GM18499 (cell line): ENCODE measurements around the gene RALGAPB.
"Not testable (repeated sequence)": the region's sequence is repeated elsewhere in the genome, so short reads cannot be mapped to it uniquely, and the experiment has no call there.

Experiments used
- ATAC-seq: cut with Tn5 transposase; IDR thresholded peaks from one replicate; pipeline ENCODE4 v1.9.1; 2021; ENCODE audit warnings: moderate number of reproducible peaks; ENCODE audit not compliant: insufficient read depth, unreplicated experiment

The RALGAPB gene

DNA sequence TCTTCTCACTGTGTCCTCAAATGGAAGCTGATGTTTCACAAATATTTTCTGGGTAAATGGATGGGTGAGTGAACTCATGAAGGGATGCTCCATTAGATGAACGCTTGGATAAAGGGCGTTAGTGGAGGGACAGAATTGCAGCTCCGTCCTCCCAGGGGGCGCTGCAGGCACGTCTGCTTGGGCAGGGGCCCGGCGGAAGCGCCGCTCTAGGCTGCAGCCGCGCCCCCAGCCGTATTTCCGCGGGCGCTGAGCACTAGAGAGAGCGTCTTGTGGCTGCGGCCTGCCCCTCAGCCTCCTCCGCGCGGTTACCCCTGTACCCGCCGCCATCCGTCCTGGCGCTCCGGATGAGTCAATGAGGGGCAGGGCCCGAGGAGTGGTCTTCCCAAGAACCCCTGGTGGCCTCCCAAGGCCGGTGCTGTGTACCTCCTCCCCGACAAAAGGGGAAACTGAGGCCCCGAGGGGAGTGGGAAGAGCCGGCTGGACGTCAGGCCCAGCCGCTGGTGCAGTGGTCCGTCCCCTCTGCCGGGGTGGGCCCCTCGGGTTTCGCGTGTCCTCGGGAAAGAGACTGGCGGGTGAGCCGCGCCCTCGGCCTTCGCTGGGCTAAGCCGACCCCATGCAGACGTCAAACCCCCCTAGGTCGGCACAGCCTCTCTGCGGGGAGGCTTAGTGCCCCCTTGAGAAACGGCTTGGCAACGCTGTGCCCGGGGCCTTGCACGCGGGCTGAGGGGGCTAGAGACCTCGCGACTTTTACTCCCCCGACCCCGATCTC lies 26.0 kb upstream of the RALGAPB start:
- ATAC-seq, result peak; percentile 43

DNA sequence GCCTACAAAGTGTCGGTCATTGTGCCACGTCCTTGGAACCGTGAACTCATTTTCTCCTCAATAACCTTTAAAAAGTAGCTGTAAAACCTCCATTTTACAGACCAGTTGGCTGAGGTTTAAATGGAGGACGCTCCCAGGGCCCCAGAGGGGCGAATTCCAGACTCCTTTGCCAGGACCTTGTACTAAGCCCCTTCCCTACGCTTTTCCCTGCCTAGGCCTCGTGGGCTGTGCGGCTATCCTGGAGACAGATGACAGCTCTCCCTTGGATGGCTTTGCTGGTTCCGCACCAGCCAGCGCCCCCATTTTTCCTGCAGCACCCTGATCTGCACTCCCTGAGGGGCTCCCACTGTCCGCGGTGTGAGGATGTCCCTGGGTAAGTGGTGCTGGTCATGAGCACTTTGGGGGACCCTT lies 25.4 kb upstream of the RALGAPB start:
- ATAC-seq, result no peak

DNA sequence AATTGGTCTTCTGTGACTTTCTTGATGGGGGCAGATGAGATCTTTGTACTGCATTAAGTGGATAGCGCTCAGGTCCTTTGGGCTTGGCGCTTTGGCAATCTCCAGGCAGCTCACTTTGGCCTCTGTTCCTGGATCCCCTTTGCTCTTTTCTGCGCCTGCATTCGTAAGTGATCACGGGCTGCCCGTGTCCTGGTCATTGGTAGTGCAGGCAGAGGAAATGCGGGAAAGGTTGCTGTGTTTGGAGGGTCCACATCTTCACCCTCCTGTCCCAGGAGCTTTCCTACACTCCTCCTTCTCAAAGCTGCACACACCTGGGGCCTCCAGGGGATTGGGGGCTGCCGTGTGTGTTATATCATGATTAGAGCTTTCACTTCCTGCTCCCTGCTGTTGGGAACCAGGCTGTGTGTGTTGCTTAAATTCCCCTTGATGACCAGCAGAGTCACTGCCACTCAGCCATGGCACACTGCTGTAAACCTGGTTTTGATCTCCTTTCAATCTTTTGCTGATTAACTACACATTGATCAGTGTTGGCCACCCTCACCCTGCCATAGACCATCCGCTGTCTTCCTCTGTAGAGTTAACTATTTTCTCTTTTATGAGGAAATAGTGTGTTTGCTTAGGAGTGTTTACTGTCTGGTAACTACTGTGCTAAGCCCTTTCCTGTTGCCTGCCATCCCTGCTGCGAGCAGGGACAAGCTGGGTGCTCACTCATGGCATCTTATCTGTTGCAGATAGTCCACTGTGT lies 24.5 kb upstream of the RALGAPB start:
- no peak for ATAC-seq

DNA sequence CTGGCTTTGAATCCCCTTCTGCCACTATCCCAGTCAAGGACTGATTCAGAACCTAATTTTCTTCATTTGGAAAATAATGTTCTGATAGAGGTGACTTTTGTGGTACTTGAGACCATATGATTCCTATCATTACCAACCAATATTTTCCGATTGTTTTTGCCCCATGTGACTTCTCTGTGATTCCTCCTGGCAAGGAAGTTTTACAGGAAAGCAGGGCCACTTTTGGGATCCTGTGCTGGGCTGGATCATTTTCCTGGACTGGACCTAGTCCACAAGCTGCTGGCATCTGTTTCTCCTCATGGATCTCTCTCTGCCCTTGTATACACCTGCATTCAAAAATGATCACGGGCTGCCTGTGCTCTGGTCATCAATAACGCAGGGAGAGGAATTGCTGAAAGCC lies 23.6 kb upstream of the RALGAPB start:
- no peak for ATAC-seq

DNA sequence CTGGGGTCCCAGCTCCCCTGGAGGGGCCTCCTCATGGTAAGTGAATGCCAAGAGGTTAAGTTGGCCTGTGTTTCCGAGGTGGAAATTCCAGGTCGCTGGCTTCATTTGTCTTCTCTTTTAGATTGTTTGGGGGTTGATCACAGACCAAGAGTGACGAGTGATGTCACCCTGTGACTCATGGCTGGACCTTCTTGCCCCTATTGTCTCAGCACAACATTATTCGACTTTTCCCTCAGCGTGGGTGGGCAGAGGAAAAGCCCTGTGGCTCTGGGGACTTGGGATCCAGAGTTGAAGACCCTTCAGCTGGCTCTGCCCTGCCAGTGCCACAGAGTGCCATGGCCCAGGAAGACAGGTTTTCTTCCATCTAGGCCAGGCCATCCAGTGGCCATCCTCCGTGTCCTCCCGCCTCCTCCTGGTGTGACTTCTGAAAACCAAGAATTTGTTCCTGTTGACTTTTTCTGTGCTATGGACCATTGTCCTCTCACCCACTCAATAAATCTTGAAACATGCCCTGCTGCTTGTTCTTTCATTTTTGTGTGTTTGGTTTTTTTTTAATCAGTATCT lies 22.1 kb upstream of the RALGAPB start:
- ATAC-seq, result no peak

DNA sequence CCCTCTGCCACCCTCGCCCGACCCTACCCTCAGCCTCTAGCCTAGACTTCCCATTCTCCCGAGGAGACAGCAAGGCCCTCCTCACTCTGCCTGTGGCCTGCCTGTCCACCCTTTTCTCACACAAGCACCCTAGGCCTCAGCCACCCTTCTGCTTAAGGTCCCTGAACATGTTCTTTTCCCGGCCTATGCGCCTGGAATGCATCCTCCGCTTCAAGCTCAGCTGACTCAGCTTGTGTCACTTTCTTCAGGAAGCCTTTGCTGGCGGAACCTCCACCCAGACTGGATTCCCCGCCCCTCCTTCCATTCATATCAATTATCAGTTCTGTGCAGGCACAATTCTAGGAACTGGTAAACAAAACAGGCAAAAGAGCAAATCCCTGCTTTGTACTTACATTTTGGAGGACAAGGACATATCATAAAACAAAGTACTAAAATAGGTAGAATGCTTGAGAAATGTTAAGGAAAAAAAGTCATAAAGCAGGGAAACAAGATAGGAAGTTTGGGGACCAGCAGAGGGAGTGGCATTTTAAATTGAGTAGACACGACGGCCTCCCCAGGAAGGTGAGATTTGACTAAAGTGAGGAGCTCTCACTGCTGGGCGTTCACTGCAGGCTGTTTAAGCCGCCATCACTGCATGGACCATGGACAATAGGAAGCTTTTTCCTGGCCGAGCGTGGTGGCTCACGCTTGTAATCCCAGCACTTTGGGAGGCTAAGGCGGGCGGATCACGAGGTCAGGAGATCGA lies 19.6 kb upstream of the RALGAPB start:
- ATAC-seq, result no peak

DNA sequence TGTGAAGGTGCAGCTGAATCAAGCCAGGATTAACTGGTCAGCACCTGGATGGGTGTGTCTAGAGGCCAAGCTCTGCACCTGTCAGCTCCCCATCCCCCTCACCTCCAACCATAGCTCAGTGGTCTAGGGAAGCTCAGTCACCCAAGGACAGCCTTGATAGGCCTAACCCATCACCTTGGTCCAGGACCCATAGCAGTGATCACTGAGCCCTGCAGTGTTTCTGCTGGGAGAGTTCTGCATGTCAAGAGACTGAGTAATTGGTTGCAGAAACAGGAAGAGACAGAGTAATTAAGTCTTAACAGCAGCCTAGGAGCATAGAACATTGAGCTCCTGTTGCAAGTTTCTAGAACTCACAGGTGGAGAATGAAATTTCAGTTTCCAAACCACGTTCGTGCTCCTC lies 18.7 kb upstream of the RALGAPB start:
- ATAC-seq, result no peak

DNA sequence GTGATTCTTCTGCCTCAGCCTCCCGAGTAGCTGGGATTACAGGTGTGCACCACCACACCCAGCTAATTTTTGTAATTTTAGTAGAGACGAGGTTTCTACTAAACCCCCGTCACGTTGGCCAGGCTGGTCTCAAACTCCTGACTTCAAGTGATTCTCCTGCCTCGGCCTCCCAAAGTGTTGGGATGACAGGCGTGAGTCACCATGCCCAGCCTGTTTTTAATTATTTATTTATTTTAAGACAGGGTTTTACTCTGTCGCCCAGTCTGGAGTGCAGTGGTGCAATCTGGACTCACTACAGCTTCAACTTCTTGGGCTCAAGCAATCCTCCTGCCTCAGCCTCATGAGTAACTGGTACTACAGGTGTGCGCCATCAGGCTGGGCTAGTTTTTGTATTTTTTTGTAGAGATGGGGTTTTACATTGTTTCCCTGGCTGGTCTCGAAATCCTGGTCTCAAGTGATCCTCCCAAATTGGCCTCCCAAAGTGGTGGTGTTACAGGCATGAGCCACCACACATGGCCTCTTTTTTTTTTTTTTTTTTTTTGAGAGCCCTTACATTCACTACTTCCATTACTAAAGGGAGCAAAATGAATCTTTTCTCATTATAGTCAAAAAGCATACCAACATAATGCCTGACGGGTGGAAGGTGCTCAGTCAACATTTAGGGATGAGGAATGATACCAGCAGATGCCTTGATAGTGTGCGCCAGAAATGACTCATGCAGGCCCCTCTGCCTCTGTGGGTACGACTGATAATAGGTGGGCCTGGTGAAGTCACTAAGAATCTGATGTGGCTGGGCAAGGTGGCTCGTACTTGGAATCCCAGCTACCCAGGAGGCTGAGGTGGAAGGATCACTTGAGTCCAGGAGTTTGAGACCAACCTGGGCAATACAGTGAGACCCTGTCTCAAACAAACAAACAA lies 17.8 kb upstream of the RALGAPB start:
- no peak for ATAC-seq

DNA sequence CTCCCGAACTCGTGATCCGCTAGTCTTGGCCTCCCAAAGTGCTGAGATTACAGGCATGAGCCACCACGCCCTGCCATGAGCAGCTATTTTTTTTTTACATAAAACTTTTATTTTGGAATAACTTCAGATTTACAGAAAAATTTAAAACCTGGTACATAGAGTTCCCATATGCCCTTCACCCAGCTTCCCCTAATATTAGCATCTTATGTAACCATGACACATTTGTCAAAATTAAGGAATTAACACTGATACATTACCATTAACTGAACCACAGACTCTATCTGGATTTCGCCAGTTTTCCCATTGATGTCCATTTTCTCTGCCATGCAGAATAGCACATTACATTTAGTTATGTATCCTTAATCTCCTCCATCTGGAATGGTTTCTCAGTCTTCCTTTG lies 14.3 kb upstream of the RALGAPB start:
- no peak for ATAC-seq

DNA sequence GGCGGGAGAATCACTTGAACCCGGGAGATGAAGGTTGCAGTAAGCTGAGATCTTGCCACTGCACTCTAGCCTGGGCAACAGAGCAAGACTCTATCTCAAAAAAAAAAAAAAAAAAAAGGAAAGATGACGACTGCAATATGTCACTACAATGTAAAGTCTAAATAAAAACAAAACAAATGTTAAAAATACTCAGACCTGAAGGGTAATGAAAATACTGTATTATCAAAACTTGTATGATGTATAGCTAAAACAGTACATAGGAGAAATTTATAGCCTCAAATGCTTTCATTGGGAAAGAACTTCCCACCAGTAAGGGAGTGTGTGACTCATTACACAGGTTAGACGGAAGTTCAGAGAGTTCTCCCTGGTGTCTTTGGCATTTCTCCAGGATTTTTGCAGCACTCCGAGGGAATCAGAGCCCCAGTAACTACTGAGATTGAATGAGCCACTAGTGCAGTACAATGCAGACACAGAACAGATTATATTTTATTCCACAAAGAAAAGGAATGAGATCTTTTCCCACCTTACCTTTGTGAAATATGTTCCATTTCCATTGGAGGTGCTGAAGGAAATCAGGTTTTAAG lies 12.5 kb upstream of the RALGAPB start:
- ATAC-seq, result no peak

DNA sequence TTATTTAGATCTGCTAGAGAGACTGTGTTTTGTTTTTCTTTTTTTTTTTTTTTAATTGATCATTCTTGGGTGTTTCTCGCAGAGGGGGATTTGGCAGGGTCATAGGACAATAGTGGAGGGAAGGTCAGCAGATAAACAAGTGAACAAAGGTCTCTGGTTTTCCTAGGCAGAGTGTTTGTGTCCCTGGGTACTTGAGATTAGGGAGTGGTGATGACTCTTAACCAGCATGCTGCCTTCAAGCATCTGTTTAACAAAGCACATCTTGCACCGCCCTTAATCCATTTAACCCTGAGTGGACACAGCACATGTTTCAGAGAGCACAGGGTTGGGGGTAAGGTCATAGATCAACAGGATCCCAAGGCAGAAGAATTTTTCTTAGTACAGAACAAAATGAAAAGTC lies 12.0 kb upstream of the RALGAPB start:
- ATAC-seq, result not testable (repeated sequence)

DNA sequence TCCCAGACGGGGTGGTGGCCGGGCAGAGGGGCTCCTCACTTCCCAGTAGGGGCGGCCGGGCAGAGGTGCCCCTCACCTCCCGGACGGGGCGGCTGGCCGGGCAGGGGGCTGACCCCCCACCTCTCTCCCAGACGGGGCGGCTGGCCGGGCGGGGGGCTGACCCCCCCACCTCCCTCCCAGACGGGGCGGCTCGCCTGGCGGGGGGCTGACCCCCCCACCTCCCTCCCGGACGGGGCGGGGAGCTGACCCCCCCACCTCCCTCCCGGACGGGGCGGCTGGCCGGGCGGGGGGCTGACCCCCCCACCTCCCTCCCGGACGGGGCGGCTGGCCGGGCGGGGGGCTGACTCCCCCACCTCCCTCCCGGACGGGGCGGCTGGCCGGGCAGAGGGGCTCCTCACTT lies 11.5 kb upstream of the RALGAPB start:
- ATAC-seq, result not testable (repeated sequence)

DNA sequence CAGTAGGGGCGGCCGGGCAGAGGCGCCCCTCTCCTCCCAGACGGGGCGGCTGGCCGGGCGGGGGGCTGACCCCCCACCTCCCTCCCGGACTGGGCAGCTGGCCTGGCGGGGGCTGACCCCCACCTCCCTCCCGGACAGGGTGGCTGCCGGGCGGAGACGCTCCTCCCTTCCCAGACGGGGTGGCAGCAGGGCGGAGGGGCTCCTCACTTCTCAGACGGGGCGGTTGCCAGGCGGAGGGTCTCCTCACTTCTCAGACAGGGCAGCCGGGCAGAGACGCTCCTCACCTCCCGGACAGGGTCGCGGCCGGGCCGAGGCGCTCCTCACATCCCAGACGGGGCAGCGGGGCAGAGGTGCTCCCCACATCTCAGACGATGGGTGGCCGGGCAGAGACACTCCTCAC lies 11.1 kb upstream of the RALGAPB start:
- ATAC-seq, result not testable (repeated sequence)

DNA sequence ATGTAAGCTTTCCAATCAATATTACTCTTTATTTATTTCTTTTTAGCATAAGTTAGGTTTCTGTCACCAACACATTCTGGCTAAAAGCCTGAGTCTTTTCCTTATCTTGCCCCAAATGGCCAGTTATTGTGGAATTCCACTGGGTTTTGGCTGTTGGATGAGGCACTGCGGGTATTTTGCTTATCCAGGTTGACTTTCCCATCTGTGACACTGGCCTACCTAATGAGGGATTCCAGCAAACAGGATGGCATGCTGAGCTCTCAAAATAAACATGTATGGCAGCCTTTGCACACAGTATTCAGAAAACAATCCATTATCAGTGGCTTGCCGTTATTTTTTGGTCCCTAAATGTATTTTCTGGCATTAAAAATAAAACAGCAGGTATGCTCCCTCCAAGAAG lies 6.5 kb upstream of the RALGAPB start:
- no peak for ATAC-seq

DNA sequence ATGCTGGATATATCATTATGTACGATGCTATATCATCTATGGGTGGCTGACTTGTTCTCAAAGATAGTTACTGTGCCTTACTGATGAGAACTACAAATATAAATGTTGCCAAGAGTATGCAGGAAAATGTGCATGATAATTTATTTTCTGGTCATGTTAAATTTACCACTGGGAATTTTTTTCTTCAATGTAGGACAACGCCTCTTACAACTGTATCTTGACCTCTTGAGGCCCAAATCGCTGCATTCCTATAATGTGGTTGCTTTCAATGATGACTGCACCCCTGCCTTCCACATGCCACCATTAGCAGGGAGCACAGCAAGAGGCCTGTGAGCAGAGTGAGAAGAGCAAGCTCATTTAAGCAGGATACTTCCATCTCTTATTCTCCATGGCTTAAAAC lies 5.7 kb upstream of the RALGAPB start:
- ATAC-seq, result no peak

DNA sequence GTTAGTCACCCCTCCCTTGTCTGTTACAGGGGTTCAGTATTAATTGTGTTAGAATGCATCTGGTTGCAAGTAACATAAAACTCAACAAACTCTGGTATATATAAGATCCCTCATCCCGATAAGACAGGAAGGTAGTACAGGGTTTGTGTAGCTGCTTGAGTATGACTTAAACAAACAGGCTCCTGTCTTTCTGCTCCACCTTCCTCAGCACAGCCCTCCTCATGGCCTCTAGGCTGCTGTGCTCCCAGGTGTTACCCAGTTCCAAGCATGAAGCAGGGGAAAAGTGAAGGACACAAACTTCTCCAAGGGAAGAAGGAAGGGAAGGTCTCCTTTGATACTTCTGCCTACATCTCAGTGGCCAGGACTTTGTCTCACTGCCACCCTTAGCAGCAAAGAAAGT lies 1.4 kb upstream of the RALGAPB start:
- no peak for ATAC-seq

DNA sequence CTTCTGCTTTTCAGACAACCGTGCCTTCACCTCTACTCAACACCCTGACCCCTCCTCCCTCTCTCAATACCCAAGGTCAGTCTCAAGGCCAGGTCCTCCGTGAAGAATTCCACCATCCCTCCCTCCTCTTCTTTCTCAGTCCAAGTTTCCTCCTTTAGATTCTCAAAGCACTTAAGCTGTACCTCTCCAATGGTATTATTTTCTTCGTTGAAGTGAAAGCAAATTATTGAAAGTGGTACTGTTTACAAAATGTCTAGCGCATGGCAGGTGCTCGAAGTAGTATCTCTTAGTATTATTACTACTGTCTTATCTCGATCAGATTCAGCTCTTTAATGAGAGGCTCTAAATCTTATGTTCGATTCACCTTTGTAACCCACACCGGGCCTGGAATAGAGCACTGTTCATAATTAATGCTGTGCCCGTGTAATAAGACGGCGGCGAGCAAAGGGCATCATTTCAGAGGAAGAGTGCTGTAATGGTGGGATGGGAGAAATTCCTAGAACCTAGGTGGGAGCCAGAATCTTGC lies 593 bp upstream of the RALGAPB start:
- ATAC-seq, result no peak

DNA sequence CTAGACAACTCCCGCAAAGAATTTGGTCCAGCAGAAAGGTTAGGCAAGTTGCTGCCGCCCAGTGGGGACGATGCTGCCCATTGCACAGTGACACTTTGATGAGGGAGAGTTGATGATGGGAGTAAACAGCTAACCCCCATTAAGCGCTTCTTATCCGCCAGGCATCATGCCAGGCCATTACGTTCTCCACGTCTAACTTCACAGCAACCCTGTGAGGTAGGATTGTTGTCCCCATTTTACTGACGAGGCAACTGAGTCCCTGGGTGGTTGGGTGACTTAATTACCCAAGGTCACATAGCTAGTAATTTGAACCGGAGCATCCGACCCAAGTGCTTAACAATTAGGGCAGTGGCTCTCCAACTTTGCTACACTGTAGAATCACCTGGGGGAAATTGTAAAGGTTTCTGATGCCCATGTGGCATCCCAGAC lies 738 bp downstream of the RALGAPB start:
- ATAC-seq, result no peak

DNA sequence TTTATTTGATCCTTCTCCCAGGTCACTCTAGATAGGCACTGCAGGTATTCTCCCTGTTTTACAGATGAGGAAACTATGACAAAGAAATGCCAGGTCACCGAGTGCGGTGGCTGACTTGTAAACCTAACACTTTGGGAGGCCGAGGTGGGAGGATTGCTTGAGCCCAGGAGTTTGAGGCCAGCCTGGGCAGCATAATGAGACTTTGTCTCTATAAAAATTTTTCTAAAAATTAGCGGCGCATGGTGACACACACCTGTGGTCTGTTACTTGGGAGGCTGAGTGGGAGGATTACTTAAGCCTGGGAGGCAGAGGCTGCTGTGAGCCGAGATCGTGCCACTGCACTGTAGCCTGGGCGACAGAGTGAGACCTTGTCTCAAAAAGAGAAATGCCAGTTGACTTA lies 5.1 kb downstream of the RALGAPB start:
- ATAC-seq, result no peak
